Activated naive CD8-positive, alpha-beta T cell treated with anti-CD3 and anti-CD28 coated beads, Interleukin-2, amount 10 ng/mL, durations not matched to agents 7 days and 5 days (primary cell): ENCODE measurements around the gene UBALD2. TPM values are rescaled to one million over a fixed set of nuclear protein-coding genes. Genes with fewer than 3 reads are reported as not detected.
A peak's percentile ranks its signal among the peaks of the same experiment; 100 is the strongest.
"Not testable (repeated sequence)": the region's sequence is repeated elsewhere in the genome, so short reads cannot be mapped to it uniquely, and the experiment has no call there.

ENCODE experiments used
- ATAC-seq: fragments of 150-1000 bp; cut with Tn5 transposase; one replicate; pipeline ENCODE4 v1.10.0; 2021; ENCODE audit warnings: low read depth, moderate library complexity
- POLR2A ChIA-PET: fragments of 350-600 bp; sonication (Branson Sonifier 250); formaldehyde crosslinking; loops from one replicate; lab custom pipeline; 2021; ENCODE audit warnings: antibody characterized with exemption; lab: Charles Lee
- DNase-seq: peaks from one replicate; pipeline ENCODE4 v3.0.0; 2021
- H3K27ac Mint-ChIP-seq: one replicate; pipeline ENCODE4 v1.8.0; 2022; ENCODE audit warnings: mild to moderate bottlenecking, mixed read lengths
- H3K27me3 Mint-ChIP-seq: one replicate; pipeline ENCODE4 v1.8.0; 2022; ENCODE audit warnings: mild to moderate bottlenecking, moderate library complexity, mixed read lengths
- H3K36me3 Mint-ChIP-seq: one replicate; pipeline ENCODE4 v1.8.0; 2021; ENCODE audit warnings: mild to moderate bottlenecking, mixed read lengths
- H3K4me1 Mint-ChIP-seq: one replicate; pipeline ENCODE4 v1.8.0; 2021; ENCODE audit warnings: mixed read lengths
- H3K4me3 Mint-ChIP-seq: one replicate; pipeline ENCODE4 v1.8.0; 2022; ENCODE audit warnings: mild to moderate bottlenecking, moderate library complexity, mixed read lengths
- H3K9me3 Mint-ChIP-seq: one replicate; pipeline ENCODE4 v1.8.0; 2021; ENCODE audit warnings: mixed read lengths
- total RNA-seq, 2 experiments: library from RNA; stranded (reverse); gene quantifications; one replicate each; pipeline ENCODE4 v1.2.3, GENCODE V29; 2021

Gene UBALD2
- total RNA-seq, 2 experiments from 2014 or later: 344 to 375 TPM

- no peak for ATAC-seq
- peaks cover 37% of the 10 kb centered on the region for H3K4me1 Mint-ChIP-seq
- DNase-seq: no peak
- peak overlapping the region; percentile 95 for H3K27ac Mint-ChIP-seq
- peaks cover 16% of the 10 kb centered on the region for H3K36me3 Mint-ChIP-seq
- POLR2A ChIA-PET: interaction anchor here (6.2 to 38.5 kb wide), 6 partner anchors 9 to 138 kb away, joined by 49 to 1721 read pairs (median 714); partner anchors contain the start of genes FOXJ1, RNF157 and UBALD2
- H3K9me3 Mint-ChIP-seq: peaks cover 3% of the 10 kb centered on the region
- H3K27me3 Mint-ChIP-seq: no peaks in the 10 kb centered on the region
- H3K4me3 Mint-ChIP-seq: peak overlapping the region; percentile 71
Measured at GRCh38 chr17:76261421-76262215, 3.5 kb upstream of the UBALD2 start.

- Mint-ChIP-seq H3K4me3 (peak overlapping the region; percentile 71), H3K27ac (peak overlapping the region; percentile 95), H3K36me3 (peaks cover 25% of the 10 kb centered on the region), H3K4me1 (peaks cover 37% of the 10 kb centered on the region), H3K9me3 (no peaks in the 10 kb centered on the region), H3K27me3 (no peaks in the 10 kb centered on the region)
- POLR2A ChIA-PET: interaction anchor here (0.6 to 38.5 kb wide), 11 partner anchors 7 to 231 kb away, joined by 3 to 1721 read pairs (median 49); partner anchors contain the start of genes FOXJ1, RNF157 and UBALD2
- no peak for ATAC-seq
- no peak for DNase-seq
Measured at GRCh38 chr17:76262732-76263344, 2.3 kb upstream of the UBALD2 start.

- Mint-ChIP-seq H3K9me3 (no peaks in the 10 kb centered on the region), H3K27ac (peak overlapping the region; percentile 95), H3K4me1 (peaks cover 43% of the 10 kb centered on the region), H3K36me3 (peaks cover 30% of the 10 kb centered on the region), H3K4me3 (peak overlapping the region; percentile 71), H3K27me3 (no peaks in the 10 kb centered on the region)
- ATAC-seq (no peak), DNase-seq (no peak)
- POLR2A ChIA-PET: interaction anchor here (1.0 to 38.5 kb wide), 11 partner anchors 6 to 161 kb away, joined by 3 to 1721 read pairs (median 49); partner anchors contain the start of genes FOXJ1, RNF157, SPHK1 and UBALD2
Measured at GRCh38 chr17:76263896-76264295, 1.3 kb upstream of the UBALD2 start.

GRCh38 chr17:76264425-76264754 lies 758 bp upstream of the UBALD2 start:
- no peak for ATAC-seq
- Mint-ChIP-seq H3K27ac (peak overlapping the region; percentile 95), H3K27me3 (no peaks in the 10 kb centered on the region), H3K36me3 (peaks cover 35% of the 10 kb centered on the region), H3K4me1 (peaks cover 48% of the 10 kb centered on the region), H3K4me3 (peak overlapping the region; percentile 71), H3K9me3 (no peaks in the 10 kb centered on the region)
- DNase-seq: no peak
- POLR2A ChIA-PET: interaction anchor here (0.7 to 38.5 kb wide), 13 partner anchors 6 to 485 kb away, joined by 3 to 1721 read pairs (median 22); partner anchors contain the start of genes FOXJ1, RNF157, SPHK1 and UBALD2

GRCh38 chr17:76265624-76266243 lies 586 bp downstream of the UBALD2 start:
- peaks cover 44% of the 10 kb centered on the region for H3K36me3 Mint-ChIP-seq
- H3K4me3 Mint-ChIP-seq: peak overlapping the region; percentile 88
- H3K4me1 Mint-ChIP-seq: peaks cover 54% of the 10 kb centered on the region
- no peaks in the 10 kb centered on the region for H3K27me3 Mint-ChIP-seq
- peak overlapping the region; percentile 96 for H3K27ac Mint-ChIP-seq
- DNase-seq (peak; percentile 79), ATAC-seq (no peak)
- H3K9me3 Mint-ChIP-seq: no peaks in the 10 kb centered on the region
- POLR2A ChIA-PET: interaction anchor here (1.2 to 38.5 kb wide), 10 partner anchors 4 to 486 kb away, joined by 4 to 1721 read pairs (median 138); partner anchors contain the start of genes FOXJ1, RNF157 and UBALD2

GRCh38 chr17:76266244-76266938 lies 1.2 kb downstream of the UBALD2 start:
- Mint-ChIP-seq H3K9me3 (no peaks in the 10 kb centered on the region), H3K27me3 (no peaks in the 10 kb centered on the region), H3K4me3 (peak overlapping the region; percentile 88), H3K36me3 (peaks cover 47% of the 10 kb centered on the region), H3K4me1 (peaks cover 55% of the 10 kb centered on the region), H3K27ac (peak overlapping the region; percentile 96)
- DNase-seq (no peak), ATAC-seq (no peak)
- POLR2A ChIA-PET: interaction anchor here (1.1 to 38.5 kb wide), 12 partner anchors 4 to 487 kb away, joined by 3 to 1721 read pairs (median 33); partner anchors contain the start of genes EXOC7, FOXJ1, RNF157 and UBALD2

GRCh38 chr17:76267051-76267576 lies 2.0 kb downstream of the UBALD2 start:
- no peaks in the 10 kb centered on the region for H3K27me3 Mint-ChIP-seq
- DNase-seq (no peak), ATAC-seq (no peak)
- H3K4me3 Mint-ChIP-seq: peak overlapping the region; percentile 88
- POLR2A ChIA-PET: interaction anchor here (0.6 to 38.5 kb wide), 16 partner anchors 3 to 1863 kb away, joined by 3 to 1721 read pairs (median 7); partner anchors contain the start of genes EXOC7, FOXJ1, RNF157 and UBALD2
- no peaks in the 10 kb centered on the region for H3K9me3 Mint-ChIP-seq
- peaks cover 52% of the 10 kb centered on the region for H3K4me1 Mint-ChIP-seq
- peaks cover 49% of the 10 kb centered on the region for H3K36me3 Mint-ChIP-seq
- peak overlapping the region; percentile 96 for H3K27ac Mint-ChIP-seq

GRCh38 chr17:76267581-76268001 lies 2.4 kb downstream of the UBALD2 start:
- H3K27me3 Mint-ChIP-seq, H3K9me3 Mint-ChIP-seq, DNase-seq, ATAC-seq: not testable (repeated sequence)
- POLR2A ChIA-PET: interaction anchor here (0.6 to 38.5 kb wide), 17 partner anchors 3 to 1862 kb away, joined by 3 to 1721 read pairs (median 9); partner anchors contain the start of genes EXOC7, FOXJ1, RNF157 and UBALD2
- H3K4me1 Mint-ChIP-seq: peaks cover 50% of the 10 kb centered on the region
- peak overlapping the region; percentile 96 for H3K27ac Mint-ChIP-seq
- peak overlapping the region; percentile 88 for H3K4me3 Mint-ChIP-seq
- peaks cover 49% of the 10 kb centered on the region for H3K36me3 Mint-ChIP-seq

- Mint-ChIP-seq H3K36me3 (peaks cover 49% of the 10 kb centered on the region), H3K4me3 (peak overlapping the region; percentile 88)
- ATAC-seq: peak; percentile 1
Measured at GRCh38 chr17:76268015-76268749, 3.0 kb downstream of the UBALD2 start.

GRCh38 chr17:76268991-76269981 lies 4.1 kb downstream of the UBALD2 start:
- DNase-seq: peak; percentile 63
- Mint-ChIP-seq H3K4me3 (peak overlapping the region; percentile 88), H3K4me1 (peaks cover 50% of the 10 kb centered on the region), H3K36me3 (peaks cover 49% of the 10 kb centered on the region), H3K27me3 (no peaks in the 10 kb centered on the region), H3K9me3 (no peaks in the 10 kb centered on the region), H3K27ac (peak overlapping the region; percentile 96)
- ATAC-seq: no peak
- POLR2A ChIA-PET: interaction anchor here (0.5 to 38.5 kb wide), 18 partner anchors 1 to 425 kb away, joined by 3 to 1721 read pairs (median 7); partner anchors contain the start of genes EXOC7, FOXJ1, RNF157 and SPHK1

More at GRCh38 chr17:76268015-76268749, 3.0 kb downstream of the UBALD2 start:
- peak; percentile 80 for DNase-seq
- Mint-ChIP-seq H3K27ac (peak overlapping the region; percentile 96), H3K4me1 (peaks cover 50% of the 10 kb centered on the region), H3K9me3 (no peaks in the 10 kb centered on the region), H3K27me3 (no peaks in the 10 kb centered on the region)
- POLR2A ChIA-PET: interaction anchor here (0.6 to 38.5 kb wide), 16 partner anchors 2 to 1862 kb away, joined by 3 to 1721 read pairs (median 8); partner anchors contain the start of genes EXOC7, FOXJ1, RNF157 and UBALD2
